ENCODE results near the gene CSF1. TPM values are rescaled to one million over a fixed set of nuclear protein-coding genes. Genes with fewer than 3 reads are reported as not detected.

CSF1 gene
- total and polyA plus RNA-seq, 10 donors: 5.8 to 207 (median 78.1) TPM

- peaks cover 12 to 74% (median 43%) of the 10 kb centered on the region in 6 donors for H3K4me1 ChIP-seq
- intact Hi-C loops (cut with DNase I; ENCODE audit: low total_unique reads): no loop called here
- DNase-seq: no peak
- no peaks in the 10 kb centered on the region for H3K9me3 ChIP-seq
- no peaks in the 10 kb centered on the region for H3K36me3 ChIP-seq
- H3K27ac ChIP-seq: peak overlapping the region in 5 of 8 donors; percentile 6 to 58 (median 41)
- no peak for TF ChIP-seq CTCF (IDR thresholded peaks at IDR 0.05 in 8 of 11, conservative IDR thresholded peaks at IDR 0.05 in 3 of 11)
- peak; percentile 45 to 63 (median 53) for TF ChIP-seq POLR2AphosphoS5 (IDR thresholded peaks at IDR 0.05)
- no peak overlapping the region for H3K4me3 ChIP-seq
- 77 to 90% (median 79%) methylated on average over 15 to 20 of the region's 20 CpGs for WGBS, 5 donors
- H3K27me3 ChIP-seq (replicated peaks in 1 of 7): no peaks in the 10 kb centered on the region
Measured at GRCh38 chr1:109880971-109881894, 29.4 kb upstream of the CSF1 start.

GRCh38 chr1:109881906-109882287, 28.8 kb upstream of the CSF1 start:
- H3K4me1 ChIP-seq: peaks cover 14 to 74% (median 46%) of the 10 kb centered on the region in 6 donors
- intact Hi-C loops (cut with DNase I; ENCODE audit: low total_unique reads): no loop called here
- peak overlapping the region in 4 of 8 donors; percentile 28 to 58 (median 46) for H3K27ac ChIP-seq
- TF ChIP-seq POLR2A (IDR thresholded peaks at IDR 0.05): no peak
- TF ChIP-seq POLR2AphosphoS5 (IDR thresholded peaks at IDR 0.05): no peak
- no peak for TF ChIP-seq CTCF (IDR thresholded peaks at IDR 0.05 in 8 of 11, conservative IDR thresholded peaks at IDR 0.05 in 3 of 11)
- no peaks in the 10 kb centered on the region for H3K27me3 ChIP-seq (replicated peaks in 1 of 7)
- no peaks in the 10 kb centered on the region for H3K36me3 ChIP-seq
- WGBS, 5 donors: 77 to 97% (median 90%) methylated on average over 4 of the region's 4 CpGs
- H3K9me3 ChIP-seq: no peaks in the 10 kb centered on the region
- no peak for DNase-seq
- no peak overlapping the region for H3K4me3 ChIP-seq

- DNase-seq: no peak
- H3K4me1 ChIP-seq: peaks cover 16 to 74% (median 49%) of the 10 kb centered on the region in 6 donors
- TF ChIP-seq POLR2AphosphoS5 (IDR thresholded peaks at IDR 0.05) (no peak), CTCF (IDR thresholded peaks at IDR 0.05 in 8 of 11, conservative IDR thresholded peaks at IDR 0.05 in 3 of 11) (no peak), POLR2A (IDR thresholded peaks at IDR 0.05) (no peak)
- H3K27me3 ChIP-seq (replicated peaks in 1 of 7): no peaks in the 10 kb centered on the region
- no peaks in the 10 kb centered on the region for H3K9me3 ChIP-seq
- intact Hi-C loops (cut with DNase I; ENCODE audit: low total_unique reads): no loop called here
- peak overlapping the region in 6 of 8 donors; percentile 15 to 58 (median 34) for H3K27ac ChIP-seq
- WGBS, 5 donors: 83 to 90% (median 89%) methylated on average over 13 to 15 of the region's 15 CpGs
- no peak overlapping the region for H3K4me3 ChIP-seq
- H3K36me3 ChIP-seq: no peaks in the 10 kb centered on the region
Measured at GRCh38 chr1:109882288-109883245, 28.1 kb upstream of the CSF1 start.
